ENCODE measurements around the gene BIVM. TPM values are rescaled to one million over a fixed set of nuclear protein-coding genes. Genes with fewer than 3 reads are reported as not detected.

BIVM gene
- total RNA-seq, 1 donor from 2014 or later, result 13.4 TPM

- no peak for TF ChIP-seq CTCF (IDR thresholded peaks at IDR 0.05)
- no peak overlapping the region for H3K27ac ChIP-seq
- peaks cover 51% of the 10 kb centered on the region for H3K36me3 ChIP-seq
- no peaks in the 10 kb centered on the region for H3K4me1 ChIP-seq
- ATAC-seq, result no peak
- DNase-seq, result no peak
- intact Hi-C loops (cut with DNase I), result no loop called here
- H3K27me3 ChIP-seq (ENCODE audit: low read depth), result no peaks in the 10 kb centered on the region
- H3K9me3 ChIP-seq, result no peaks in the 10 kb centered on the region
- H3K4me3 ChIP-seq, result no peak overlapping the region
Measured at GRCh38 chr13:102816708-102817107, 17.8 kb downstream of the BIVM start.

GRCh38 chr13:102817241-102817640 is 18.3 kb downstream of the BIVM start:
- Histone ChIP-seq H3K27ac (no peak overlapping the region), H3K36me3 (peaks cover 56% of the 10 kb centered on the region), H3K9me3 (no peaks in the 10 kb centered on the region), H3K27me3 (ENCODE audit: low read depth) (no peaks in the 10 kb centered on the region), H3K4me1 (no peaks in the 10 kb centered on the region), H3K4me3 (no peak overlapping the region)
- intact Hi-C loops (cut with DNase I), result no loop called here
- no peak for DNase-seq
- no peak for ATAC-seq
- TF ChIP-seq CTCF (IDR thresholded peaks at IDR 0.05), result no peak

DNA sequence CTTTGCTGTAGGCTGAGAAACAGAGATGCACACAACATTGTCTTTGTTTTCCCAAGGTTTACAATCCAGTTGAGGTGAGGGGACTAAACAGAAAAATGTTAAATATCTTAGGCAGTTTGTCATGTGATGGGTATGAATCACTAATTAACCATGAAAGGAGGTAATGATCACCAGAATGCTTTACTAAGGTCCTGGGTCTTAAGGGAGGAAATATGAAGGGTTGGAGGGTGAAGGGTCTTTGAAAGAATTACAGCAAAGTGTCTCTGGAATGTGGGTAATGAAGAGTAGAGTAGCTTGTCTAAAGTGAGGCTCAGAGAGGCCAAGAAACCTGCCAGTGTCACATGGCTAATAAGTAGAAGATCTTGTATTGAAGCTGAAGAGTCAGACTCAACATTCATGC is 19.0 kb downstream of the BIVM start:
- Histone ChIP-seq H3K4me3 (no peak overlapping the region), H3K4me1 (no peaks in the 10 kb centered on the region), H3K9me3 (no peaks in the 10 kb centered on the region), H3K27me3 (ENCODE audit: low read depth) (no peaks in the 10 kb centered on the region), H3K36me3 (peaks cover 62% of the 10 kb centered on the region), H3K27ac (no peak overlapping the region)
- intact Hi-C loops (cut with DNase I), result no loop called here
- TF ChIP-seq CTCF (IDR thresholded peaks at IDR 0.05), result no peak
- DNase-seq, result no peak
- no peak for ATAC-seq

- H3K9me3 ChIP-seq, result no peaks in the 10 kb centered on the region
- no peak overlapping the region for H3K4me3 ChIP-seq
- H3K27ac ChIP-seq, result no peak overlapping the region
- peaks cover 68% of the 10 kb centered on the region for H3K36me3 ChIP-seq
- TF ChIP-seq CTCF (IDR thresholded peaks at IDR 0.05), result no peak
- no peak for DNase-seq
- intact Hi-C loops (cut with DNase I), result no loop called here
- ATAC-seq, result no peak
- no peaks in the 10 kb centered on the region for H3K4me1 ChIP-seq
- no peaks in the 10 kb centered on the region for H3K27me3 ChIP-seq (ENCODE audit: low read depth)
Measured at GRCh38 chr13:102825400-102825799, 26.5 kb downstream of the BIVM start.

- Histone ChIP-seq H3K36me3 (peaks cover 61% of the 10 kb centered on the region), H3K4me1 (no peaks in the 10 kb centered on the region), H3K27me3 (ENCODE audit: low read depth) (no peaks in the 10 kb centered on the region), H3K27ac (no peak overlapping the region), H3K4me3 (no peak overlapping the region), H3K9me3 (no peaks in the 10 kb centered on the region)
- no peak for ATAC-seq
- no peak for DNase-seq
- no peak for TF ChIP-seq CTCF (IDR thresholded peaks at IDR 0.05)
- intact Hi-C loops (cut with DNase I), result no loop called here
Measured at GRCh38 chr13:102825921-102826706, 27.2 kb downstream of the BIVM start.
